Stimulated activated CD4-positive, alpha-beta T cell treated with anti-CD3 and anti-CD28 coated beads, Interleukin-1b, Interleukin-23, amount 100 ng/mL, for 4 hours (primary cell): Measurements from ENCODE around the gene CCSER2.
"Not testable (repeated sequence)": the region's sequence is repeated elsewhere in the genome, so short reads cannot be mapped to it uniquely, and the experiment has no call there.

Experiments used
- DNase-seq, 2 donors: peaks; one replicate each; pipeline ENCODE4 v3.0.0-alpha.2; 2020; ENCODE audit warnings: low read depth in 2 of 2

CCSER2 gene

DNA sequence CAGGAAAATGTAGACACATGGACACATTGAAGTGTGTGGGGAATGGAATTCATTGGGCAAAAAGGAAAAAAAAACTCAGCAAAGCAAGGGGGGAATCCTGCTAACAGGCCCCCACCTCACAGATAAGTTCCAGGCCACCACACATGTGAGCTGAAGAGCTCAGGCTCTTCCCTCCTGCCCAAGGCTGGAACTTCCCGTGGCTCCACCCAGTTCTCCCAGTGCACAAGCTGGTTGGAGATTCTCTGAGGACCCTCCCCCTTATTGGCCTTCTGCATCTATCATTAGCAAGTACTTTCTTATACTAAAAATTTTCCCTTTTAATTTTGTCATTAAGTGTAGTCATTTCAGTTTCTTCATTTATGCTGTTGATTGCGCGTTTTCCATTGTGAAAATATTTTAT is 190.8 kb downstream of the CCSER2 start:
- DNase-seq: no peak

DNA sequence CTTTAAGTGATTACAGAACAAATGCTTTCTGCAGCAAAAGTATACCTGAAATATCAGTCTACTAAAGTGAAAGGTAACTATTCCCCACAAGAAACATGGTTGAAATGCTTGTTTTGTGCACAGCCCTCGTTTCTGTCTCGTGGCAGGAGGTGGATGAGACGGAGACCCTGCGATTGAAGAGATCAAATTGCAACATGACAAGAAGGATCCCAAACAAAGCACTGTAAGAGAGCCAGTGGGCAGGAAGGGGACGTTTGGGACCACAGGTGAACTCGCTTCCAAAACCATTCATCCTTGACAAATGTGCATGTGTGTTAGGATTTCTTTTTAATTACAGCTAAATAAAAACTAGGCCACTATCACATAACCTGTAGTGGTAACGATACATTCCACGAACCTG is 192.6 kb downstream of the CCSER2 start:
- no peak for DNase-seq

DNA sequence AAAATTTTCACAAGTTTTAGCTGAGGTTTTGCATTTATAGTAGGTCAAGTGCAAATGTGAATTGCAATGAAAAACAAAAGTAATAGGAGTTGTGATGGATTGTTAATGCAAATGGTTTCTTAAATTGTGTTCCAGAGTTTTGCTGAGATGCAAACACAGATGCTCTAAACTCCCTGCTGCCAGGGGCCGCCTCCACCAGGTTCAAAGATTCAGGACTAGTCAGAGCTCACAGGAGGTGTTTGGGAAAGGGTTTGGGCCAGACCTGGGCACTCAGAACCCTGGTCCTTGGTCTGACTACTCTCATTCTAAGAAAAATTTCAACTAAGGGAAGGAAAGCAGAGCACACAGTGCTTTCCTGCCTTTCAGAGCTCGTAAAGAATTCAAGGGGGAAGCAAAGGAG is 193.1 kb downstream of the CCSER2 start:
- no peak for DNase-seq

DNA sequence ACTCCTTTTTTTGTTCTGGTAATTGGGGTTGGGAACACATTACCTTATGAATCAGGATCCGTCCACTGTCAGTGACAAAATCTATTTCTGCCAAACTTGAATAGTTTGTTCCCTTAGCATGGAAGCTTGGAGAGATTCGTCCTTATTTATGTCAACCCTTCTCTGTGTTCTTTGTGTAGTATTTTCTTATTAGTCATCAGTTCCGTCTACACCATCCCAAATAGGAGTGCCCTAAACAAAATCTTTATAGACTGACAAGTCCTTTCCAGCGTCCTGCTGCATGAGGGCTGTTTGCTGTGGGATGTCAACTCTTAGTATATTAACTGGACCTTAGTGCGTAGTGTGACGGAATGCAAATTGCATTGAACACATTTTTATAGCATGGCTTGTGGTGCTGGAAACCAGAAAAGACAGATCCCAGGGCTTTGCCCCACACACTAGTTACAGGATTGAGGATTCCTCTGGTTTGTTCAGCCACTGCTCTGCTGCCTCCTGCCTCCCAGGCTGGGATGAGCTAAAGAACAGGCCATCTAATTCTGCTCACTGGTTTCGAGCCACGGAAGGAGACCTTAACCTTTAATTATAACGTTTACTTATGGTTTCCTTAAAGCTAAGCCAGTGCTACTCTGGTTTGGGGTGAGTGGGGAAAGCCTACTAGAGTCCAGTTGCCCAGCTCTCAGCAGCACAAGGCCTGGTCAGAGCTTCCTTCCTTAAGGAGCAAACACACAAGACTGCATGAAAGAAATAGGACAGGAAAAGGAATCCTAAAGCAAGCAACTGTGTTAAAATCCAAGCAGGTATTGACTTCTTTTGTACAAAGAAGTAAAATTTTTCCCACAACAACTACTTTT is 194.4 kb downstream of the CCSER2 start:
- no peak for DNase-seq

DNA sequence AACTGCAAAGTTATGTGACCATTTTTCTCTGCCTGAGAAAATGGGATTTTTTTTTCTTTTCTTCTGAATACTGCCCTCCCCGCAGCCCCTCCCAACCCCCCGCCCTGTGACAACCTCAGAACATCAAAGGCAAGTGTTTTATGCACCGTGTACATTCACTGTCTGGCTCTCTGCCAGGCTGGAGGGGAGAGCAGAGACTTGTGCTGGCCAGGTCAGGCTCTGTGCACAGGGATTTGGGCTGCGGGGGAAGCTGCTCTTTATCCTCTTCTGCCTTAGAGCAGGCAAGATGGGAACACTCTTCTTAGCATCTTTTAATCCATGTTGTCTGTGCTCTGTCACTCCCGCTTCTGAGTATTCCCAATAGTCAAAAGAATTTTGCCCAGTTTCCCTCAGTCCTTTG is 195.1 kb downstream of the CCSER2 start:
- no peak for DNase-seq

DNA sequence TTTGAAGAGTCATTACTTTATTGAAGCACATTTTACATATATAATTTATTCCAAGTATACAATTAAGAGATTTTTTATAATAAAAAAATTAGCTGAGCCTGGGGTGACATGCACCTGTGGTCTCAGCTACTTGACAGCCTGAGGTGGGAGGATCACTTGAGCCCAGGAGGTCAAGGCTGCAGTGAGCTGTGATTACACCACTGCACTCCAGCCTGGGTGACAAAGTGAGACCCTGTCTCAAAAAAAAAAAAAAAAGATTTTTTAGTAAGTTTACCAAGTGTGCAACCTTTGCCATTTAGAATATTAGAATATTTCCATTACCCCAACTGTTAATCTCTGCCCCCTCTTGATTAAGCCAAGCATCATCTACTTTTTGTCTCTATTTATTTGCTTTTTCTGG is 196.0 kb downstream of the CCSER2 start:
- no peak for DNase-seq

DNA sequence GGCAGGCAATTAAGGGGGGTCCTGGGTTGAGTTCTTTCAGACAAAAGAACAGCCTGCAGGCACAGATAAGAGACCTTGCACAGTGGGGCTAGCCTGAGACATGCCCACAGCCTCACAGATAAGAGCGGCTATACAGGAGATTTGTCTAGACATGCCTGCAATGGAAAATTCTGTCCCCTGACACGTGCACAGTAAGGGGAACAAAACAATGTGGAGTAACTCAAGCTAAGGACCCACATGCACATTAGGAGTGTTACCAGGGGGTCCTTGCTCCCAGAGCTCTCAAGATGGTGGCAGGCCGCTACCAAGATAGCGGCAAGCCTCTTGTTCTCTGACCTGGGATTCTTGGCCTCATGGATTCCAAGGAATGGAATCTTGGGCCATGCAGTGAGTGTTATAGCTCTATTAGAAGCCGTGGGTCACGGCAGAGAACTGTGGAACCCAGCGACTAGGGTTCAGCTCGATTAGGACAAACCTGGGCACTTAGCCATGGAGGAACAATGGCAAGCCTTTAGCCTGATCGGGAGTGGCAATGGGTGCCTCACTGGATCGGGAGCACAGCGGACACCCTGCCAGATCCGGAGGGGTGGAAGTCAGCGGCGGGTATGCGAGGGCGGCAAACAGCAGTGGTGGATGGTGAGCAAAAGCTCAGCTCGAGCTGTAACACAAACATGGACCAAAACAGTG is 196.9 kb downstream of the CCSER2 start:
- no peak for DNase-seq

DNA sequence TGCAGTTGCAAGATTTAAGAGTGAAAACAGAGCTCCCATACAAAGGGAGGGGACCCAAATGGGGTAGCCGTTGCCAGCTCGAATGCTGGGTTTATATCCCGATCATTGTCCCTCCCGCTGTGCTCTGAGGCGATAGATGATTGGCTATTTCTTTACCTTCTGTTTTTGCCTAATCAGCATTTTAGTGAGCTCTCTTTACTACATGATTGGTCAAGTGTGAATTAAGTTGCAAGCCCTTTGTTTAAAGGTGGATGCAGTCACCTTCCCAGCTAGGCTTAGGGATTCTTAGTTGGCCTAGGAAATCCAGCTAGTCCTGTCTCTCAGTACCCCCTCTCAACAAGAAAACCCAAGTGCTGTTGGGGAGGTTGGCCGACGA is 197.4 kb downstream of the CCSER2 start:
- not testable (repeated sequence) for DNase-seq

DNA sequence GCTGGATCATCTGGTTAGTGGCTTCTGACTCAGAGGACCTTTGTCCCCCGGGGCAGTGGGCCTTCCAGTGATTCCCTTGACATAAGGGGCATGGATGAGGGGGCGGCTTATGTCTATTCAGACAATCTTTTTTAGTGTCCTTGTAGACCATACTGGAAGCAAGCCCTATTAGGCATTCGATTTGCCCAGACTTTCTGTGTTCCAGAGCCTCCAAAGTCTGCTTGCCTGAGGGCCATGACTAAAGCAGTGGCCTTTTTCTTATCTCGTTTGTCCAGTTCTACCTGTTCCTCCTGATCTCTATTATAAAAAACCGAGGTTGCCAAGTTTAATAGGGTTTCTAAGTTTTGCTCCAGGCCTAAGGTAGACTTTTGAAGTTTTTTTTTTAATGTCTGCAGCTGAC is 199.0 kb downstream of the CCSER2 start:
- DNase-seq: not testable (repeated sequence)

DNA sequence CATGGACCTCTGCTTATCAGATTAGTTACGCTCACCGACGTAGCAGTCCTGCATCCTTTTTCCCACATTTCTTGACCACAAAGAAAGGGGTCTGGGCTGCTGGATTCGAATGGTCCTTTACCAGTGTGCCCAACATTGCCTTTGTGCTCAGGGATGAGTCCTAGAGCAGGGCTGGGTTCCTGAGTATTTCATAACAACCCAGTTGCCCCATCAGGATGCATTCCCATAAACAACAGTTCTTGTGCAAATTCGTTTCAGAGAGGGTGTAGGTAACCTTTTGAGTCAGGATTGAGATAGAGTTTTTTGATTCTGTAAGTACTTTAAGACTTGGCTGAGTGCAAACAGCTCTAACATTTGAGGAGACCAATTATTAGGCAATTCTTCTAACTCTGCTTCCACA is 200.1 kb downstream of the CCSER2 start:
- DNase-seq: not testable (repeated sequence)

DNA sequence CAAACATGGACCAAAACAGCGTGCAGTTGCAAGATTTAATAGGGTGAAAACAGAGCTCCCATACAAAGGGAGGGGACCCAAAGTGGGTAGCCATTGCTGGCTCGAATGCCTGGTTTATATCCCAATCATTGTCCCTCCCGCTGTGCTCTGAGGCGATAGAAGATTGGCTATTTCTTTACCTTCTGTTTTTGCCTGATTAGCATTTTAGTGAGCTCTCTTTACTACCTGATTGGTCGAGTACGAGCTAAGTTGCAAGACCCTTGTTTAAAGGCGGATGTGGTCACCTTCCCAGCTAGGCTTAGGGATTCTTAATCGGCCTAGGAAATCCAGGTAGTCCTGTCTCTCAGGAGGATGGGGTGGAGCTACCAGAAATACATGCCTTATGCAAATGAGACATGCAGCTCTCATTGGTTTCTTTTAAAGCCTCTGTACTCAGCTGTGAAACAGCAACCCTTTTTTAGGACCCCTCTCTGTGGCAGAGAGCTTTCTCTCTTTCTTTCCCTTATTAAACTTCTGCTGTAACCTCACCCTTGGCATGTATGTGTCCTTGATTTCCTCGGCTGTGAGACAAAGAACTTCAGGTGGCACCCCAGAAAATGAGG is 202.4 kb downstream of the CCSER2 start:
- no peak for DNase-seq

DNA sequence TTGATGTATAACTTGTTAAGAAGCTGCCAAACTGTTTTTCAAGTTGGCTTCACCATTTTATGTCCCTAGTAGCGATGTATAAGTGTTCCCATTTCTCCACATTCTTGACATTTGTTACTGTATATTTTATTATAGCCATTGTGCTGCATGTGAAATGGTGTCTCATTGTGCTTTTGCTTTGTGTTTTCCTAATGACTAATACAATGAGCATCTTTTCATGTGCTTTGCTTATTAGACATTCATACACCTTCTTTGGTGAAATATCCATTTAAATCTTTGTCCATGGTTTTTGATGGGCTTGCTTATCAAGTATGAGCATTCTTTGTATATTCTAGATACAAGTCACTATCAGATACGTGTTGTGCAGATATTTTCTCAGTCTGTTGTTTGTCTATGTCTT is 203.0 kb downstream of the CCSER2 start:
- no peak for DNase-seq

DNA sequence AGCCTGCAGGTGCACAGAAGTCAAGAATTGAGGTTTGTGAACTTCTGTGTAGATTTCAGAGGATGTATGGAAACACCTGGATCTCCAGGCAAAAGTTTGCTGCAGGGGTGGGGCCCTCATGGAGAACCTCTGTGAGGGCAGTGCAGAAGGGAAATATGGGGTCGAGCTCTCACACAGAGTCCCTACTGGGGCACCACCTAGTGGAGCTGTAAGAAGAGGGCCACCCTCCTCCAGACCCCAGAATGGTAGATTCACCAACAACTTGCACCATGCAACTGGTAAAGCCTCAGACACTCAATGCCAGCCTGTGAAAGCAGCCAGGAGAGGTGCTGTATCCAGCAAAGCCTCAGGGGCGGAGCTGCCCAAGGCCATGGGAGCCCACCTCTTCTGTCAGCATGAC is 205.8 kb downstream of the CCSER2 start:
- DNase-seq: no peak

DNA sequence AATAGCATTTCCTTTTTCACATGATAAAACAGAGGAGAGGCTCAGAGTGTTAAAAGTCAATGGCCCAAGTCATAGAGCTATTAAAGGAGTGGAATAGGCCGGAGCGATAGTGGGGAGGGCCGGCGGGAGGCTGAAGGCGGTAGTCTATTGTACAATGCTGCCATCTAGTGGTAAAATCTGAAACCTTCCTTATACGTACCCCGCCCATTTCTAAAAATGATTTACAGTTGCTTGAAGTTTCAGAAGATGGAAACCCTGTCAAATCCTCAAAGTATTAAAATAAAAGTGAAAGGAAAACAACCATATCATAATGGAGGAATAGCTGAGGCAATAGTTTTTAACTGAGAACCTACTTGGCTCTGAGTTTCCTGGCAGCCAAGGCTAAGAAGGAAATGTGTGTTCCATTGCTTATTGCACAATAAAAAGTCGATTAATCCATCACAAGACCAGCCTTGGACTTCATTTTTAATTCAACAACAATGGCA is 209.1 kb downstream of the CCSER2 start:
- peak; percentile 25 to 30 for DNase-seq

DNA sequence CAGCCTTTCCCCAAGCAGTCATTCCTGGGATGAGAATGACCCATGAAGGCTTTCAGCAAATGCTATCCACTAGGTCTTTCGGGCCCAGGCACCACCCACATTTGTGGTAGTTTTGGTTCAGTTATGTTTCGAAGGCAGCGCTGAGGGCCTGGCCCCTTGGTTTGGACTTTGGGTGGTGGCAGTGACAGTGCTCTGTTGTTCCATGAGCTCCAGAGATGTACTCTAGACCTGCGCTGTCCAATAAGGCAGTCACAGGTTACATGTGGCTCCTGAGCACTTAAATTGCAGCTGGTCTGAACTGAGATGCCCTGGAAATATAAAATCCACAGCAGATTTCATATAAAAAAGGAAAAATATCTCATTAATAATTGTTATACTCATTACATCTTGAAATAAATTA is 209.6 kb downstream of the CCSER2 start:
- DNase-seq: no peak

DNA sequence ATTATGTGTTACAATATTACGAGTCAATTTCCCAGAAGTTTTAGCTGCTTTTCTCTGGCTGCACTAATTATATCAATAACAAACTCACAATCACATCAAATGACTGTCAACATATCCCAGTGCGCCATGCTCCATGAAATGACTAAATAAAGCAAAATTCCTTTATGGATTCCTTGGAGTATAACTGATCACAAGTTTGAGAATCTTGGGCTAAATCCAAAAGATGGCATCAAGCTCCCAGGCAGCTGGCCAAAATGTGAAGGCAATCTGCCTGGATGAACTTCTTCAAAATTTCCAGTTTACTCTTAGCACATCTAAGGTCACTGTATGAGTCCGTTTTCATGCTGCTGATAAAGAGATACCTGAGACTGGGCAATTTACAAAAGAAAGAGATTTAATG is 210.8 kb downstream of the CCSER2 start:
- no peak for DNase-seq

DNA sequence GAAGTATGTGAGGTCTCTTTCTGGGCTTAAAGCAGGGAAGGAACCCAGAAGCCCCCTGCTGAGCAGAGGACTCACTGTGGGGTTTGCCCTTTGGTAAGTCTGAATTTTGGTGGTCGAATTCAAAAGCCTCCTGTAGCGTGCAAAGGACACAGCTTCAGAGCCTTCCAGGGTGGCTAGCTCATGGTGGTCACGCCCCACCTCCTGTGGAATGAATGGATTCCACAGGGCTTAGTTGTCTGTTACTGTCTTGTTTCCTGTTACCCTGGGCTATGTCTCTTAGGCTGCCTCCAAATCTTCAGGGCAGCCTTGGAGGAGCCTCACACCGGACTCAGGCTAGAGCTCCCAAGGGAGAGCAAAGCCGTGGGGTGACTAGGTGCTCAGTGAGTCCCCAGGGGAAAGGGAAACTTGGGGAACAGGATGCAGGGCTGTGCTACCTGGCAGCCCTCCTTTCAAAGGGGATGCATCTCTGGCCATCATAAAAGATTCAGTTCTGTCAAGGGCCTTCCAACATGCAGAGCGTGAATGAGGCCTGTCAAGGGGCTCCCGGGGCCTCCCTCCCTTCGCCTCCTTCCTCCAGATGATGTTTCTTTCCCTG is 211.7 kb downstream of the CCSER2 start:
- DNase-seq: no peak

DNA sequence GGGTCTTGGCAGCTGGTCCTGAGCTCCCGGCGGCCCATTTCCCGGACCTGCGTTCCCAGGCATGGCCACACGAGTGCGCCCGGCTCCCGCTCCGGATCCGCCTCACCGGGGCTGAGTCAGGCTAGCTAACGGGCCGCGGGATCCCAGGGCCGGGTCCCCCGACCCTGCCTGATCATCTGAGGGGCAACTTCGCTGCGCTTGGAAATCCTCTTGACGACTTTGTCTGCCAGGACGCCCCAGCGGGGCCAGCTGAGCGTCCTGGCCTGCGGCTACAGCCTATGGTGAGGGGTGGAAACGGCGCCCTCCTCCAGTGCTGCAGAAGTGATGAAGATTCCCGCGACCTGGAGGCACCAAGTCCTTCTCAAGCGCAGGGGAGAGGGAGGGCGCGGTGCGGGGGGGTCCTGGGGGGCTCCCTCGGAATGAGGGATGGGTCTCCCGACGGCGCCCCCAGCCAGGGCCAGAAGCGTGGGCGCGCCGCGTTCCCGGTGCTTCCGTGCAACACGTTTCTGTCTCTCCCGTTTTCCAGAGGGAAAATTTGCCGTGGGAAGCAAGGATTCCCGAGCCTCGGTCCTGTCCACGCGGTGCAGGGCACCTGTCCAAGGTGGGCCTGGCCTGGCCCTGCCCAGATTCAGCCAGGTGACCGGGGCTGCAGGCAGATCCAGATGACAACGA is 212.4 kb downstream of the CCSER2 start:
- DNase-seq: peak; percentile 59 to 64

DNA sequence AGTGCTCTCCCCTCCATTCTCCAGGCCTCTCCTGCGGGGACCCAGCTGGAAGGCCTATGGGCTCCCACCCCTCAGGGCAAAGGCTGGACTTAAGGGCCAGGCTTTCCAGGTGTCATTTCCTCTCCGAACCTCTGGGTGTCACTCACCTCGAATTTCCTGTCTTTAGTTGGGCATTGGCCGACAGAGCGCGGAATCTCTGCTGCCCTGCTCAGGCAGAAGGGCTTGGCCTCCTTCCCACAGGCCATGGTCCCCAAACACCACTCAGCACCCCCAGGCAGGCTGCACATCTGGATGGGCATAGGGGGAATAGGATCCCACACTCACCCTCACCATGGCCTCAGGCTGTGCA is 212.9 kb downstream of the CCSER2 start:
- DNase-seq: no peak

DNA sequence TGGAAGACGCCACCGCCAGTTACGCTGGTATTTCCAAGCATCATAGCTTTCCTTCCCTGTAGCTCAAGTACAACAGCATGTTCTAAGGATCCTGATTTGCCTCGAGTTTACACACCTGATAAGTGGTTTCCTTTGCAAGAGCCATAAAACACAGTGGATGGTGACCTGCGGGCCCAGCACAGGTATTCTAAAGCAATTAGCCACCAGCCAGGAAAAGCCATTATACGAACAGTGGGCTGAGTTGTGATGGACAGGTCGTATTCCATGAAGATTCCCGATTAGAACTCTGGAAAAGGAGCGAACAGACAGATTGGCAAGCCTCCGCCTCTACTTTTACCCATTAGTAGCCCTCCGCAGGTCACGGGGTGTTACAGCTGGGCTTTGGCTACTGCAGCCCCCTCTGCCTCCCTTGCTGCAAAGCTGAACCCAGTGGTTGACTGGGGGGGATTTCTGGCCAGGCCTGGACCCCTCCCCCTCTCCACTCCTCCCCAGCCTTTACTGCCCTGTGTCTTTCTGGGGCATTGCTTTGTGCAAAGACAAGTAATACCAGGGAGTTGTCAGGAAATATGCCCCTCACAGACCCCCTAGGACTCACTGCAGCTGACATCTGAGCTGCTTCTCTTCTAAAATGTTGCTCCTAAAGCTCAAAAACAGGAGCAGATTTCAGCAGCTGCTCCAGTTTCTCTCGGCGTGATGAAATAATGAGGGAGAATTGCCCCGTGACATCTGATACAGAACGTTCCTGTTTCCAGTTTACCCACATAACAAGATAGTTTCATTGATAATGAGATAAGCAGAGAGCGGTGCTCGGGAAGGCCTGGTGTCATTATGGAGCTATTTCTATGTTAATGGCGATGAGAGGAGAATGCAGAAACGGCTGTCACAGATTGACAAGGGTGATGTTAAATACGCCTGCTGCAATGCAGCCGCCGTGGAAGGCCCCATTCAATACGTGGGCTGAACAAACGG is 214.4 kb downstream of the CCSER2 start:
- no peak for DNase-seq

DNA sequence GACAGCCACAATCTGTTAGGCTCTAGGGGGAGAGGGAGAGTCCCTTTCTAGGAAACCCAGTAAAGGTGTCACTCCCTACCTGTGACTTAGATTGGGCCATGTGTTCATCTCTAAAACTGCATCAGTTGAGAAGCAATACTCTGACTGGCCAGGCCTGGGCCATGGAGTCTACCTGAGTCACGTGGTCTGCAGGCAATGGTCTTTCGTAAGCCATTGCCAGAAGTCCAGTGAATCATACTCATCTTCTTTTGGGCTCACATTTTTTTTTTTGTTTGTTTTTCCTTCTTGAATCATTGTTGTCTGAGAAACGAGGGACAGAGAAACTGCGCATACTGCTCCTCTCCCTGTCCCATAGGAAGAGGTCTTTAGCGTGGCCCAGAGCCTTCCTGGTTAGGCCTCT is 215.6 kb downstream of the CCSER2 start:
- no peak for DNase-seq
